Measurements from ENCODE around the gene MDM4. TPM values are rescaled to one million over a fixed set of nuclear protein-coding genes. Genes with fewer than 3 reads are reported as not detected.

The MDM4 gene
- total RNA-seq, 4 donors from 2014 or later, result 66.1 to 92.3 (median 88.6) TPM

GRCh38 chr1:204494281-204495077, 21.7 kb upstream of the MDM4 start, which contains the start of gene PIK3C2B:
PIK3C2B (minus strand) TSS chr1:204494805; CDS start chr1:204469802, 25,003 bp downstream.
- TF ChIP-seq, protein P1, sequence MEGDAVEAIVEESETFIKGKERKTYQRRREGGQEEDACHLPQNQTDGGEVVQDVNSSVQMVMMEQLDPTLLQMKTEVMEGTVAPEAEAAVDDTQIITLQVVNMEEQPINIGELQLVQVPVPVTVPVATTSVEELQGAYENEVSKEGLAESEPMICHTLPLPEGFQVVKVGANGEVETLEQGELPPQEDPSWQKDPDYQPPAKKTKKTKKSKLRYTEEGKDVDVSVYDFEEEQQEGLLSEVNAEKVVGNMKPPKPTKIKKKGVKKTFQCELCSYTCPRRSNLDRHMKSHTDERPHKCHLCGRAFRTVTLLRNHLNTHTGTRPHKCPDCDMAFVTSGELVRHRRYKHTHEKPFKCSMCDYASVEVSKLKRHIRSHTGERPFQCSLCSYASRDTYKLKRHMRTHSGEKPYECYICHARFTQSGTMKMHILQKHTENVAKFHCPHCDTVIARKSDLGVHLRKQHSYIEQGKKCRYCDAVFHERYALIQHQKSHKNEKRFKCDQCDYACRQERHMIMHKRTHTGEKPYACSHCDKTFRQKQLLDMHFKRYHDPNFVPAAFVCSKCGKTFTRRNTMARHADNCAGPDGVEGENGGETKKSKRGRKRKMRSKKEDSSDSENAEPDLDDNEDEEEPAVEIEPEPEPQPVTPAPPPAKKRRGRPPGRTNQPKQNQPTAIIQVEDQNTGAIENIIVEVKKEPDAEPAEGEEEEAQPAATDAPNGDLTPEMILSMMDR (IDR thresholded peaks at IDR 0.05; ENCODE audit: low read depth), result no peak

DNA sequence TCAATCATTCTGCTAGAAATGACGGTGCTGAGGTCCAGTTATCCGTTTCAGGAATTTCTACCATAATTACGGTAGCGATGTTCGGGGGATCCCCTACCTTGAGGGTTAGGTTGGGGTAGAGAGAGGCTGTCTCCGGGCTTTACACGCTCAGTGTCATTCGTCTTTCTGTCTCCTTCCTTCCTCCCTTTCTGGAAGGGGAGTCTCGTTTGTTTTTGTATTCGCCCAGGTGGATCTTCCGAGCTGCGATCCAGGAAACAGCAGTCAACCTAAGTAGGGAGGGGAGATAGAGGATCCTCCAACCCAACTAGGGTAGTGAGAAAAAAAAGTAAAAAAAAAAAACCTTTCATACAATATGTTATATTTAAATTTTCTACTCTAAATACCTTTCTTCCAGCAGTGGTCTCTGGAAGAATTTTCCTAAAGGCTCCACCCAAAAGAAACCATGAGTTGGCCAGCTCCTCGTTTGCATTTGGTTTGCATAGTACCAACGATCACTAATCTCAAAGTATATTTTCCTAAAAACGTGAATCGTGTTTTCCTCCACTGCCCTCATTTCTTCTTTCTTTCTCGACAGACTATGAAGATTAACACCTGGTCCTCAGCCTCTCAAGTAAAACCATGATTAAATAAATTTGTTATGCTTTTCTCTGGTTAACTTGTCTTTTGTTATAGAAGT, 21.0 kb upstream of the MDM4 start:
- TF ChIP-seq, protein P1 (IDR thresholded peaks at IDR 0.05; ENCODE audit: low read depth), result no peak

- TF ChIP-seq, protein P1 (IDR thresholded peaks at IDR 0.05; ENCODE audit: low read depth), result no peak
Measured at GRCh38 chr1:204495777-204496176, 20.4 kb upstream of the MDM4 start.

DNA sequence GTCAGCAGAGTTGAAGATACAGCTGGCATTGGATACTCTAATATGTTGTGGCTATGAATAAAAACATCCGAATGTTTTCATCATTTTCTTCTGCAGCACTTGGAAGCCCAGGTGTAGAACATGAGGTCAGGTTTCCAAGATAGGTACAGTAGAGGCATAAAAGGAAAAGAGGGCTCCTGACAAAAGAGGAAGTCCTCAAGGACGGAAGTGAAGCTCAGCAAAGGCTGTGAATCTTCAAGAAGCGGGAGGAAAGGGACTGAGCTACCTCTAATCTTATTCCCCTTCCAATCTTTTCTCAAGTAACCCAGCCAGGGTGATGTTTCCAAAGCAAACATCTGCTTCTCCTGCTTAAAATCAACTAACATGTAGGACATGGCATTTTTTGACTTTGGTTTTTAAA, 17.2 kb upstream of the MDM4 start:
- TF ChIP-seq, protein P1 (IDR thresholded peaks at IDR 0.05; ENCODE audit: low read depth), result no peak

- TF ChIP-seq, protein P1 (IDR thresholded peaks at IDR 0.05; ENCODE audit: low read depth), result no peak
Measured at GRCh38 chr1:204499511-204500468, 16.4 kb upstream of the MDM4 start.

DNA sequence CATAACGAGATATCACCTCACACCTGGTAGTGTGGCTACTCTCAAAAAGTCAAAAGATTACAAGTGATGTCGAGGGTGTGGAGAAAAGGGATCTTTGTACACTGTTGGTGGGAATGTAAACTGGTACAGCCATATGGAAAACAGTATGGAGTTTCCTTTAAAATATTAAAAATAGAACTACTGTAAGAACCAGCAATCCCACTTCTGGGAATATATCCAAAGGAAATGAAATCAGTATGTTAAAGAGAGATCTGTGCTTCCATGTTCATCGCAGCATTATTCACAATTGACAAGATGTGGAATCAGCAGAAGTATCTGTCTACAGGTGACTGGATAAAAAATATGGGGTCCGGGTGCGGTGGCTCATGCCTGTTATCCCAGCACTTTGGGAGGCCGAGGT, 14.0 kb upstream of the MDM4 start:
- TF ChIP-seq, protein P1 (IDR thresholded peaks at IDR 0.05; ENCODE audit: low read depth), result no peak
